ENCODE results near the gene TCF3. TPM values are rescaled to one million over a fixed set of nuclear protein-coding genes. Genes with fewer than 3 reads are reported as not detected.
A peak's percentile ranks its signal among the peaks of the same experiment; 100 is the strongest.

TCF3 gene
- total and polyA plus RNA-seq, 2 donors (not counting 3 experiments of a cell fraction or from before 2014, with no cell fraction given): 147 to 193 TPM

- intact Hi-C loops (cut with micrococcal nuclease) (no loop called here), dilution Hi-C loops (cut with MboI; ENCODE audit: extremely low pct_ligation_motif_present, low sequenced_read_pairs) (no loop called here)
- Histone ChIP-seq H3K4me3 (replicated peaks in 1 of 3; ENCODE audit: insufficient read depth in 1 of 3, low read depth in 1 of 3, low read length in 3 of 3) (no peak overlapping the region), H2AFZ (ENCODE audit: low read depth, low read length) (no peak overlapping the region), H3K9ac (replicated peaks; ENCODE audit: extremely low read depth, insufficient read depth, low read length) (no peak overlapping the region), H3K79me2 (ENCODE audit: control insufficient read depth, insufficient read depth, low read length) (no peaks in the 10 kb centered on the region), H3K27me3 (ENCODE audit: control insufficient read depth in 2 of 2, insufficient read depth in 2 of 2, low read length in 2 of 2) (no peaks in the 10 kb centered on the region), H3K9me1 (replicated peaks; ENCODE audit: control insufficient read depth, extremely low read depth, insufficient read depth, low read length) (no peaks in the 10 kb centered on the region), H3K9me3 (replicated peaks; ENCODE audit: control insufficient read depth, insufficient read depth, low read length) (no peaks in the 10 kb centered on the region), H3K4me2 (ENCODE audit: insufficient read depth, low read length) (no peak overlapping the region), H3K27ac (ENCODE audit: insufficient read depth, low read depth, low read length) (no peak overlapping the region), H3K36me3 (ENCODE audit: control insufficient read depth in 2 of 2, extremely low read depth in 1 of 2, insufficient read depth in 2 of 2, low read length in 2 of 2) (peaks cover 22 to 57% of the 10 kb centered on the region in 2 experiments), H3K4me1 (ENCODE audit: control insufficient read depth, extremely low read depth, insufficient read depth, low read length) (no peaks in the 10 kb centered on the region), H4K20me1 (replicated peaks; ENCODE audit: control insufficient read depth, extremely low read depth, insufficient read depth, low read length) (no peaks in the 10 kb centered on the region)
- DNase-seq (ENCODE audit: low read depth, low spot score): no peak
- no TSS peak for BruUV-seq (replicated peaks)
- FAIRE-seq: no peak
- no peak for TF ChIP-seq MYC (IDR thresholded peaks at IDR 0.05; ENCODE audit: low read depth, low read length)
- TF ChIP-seq, protein P1, sequence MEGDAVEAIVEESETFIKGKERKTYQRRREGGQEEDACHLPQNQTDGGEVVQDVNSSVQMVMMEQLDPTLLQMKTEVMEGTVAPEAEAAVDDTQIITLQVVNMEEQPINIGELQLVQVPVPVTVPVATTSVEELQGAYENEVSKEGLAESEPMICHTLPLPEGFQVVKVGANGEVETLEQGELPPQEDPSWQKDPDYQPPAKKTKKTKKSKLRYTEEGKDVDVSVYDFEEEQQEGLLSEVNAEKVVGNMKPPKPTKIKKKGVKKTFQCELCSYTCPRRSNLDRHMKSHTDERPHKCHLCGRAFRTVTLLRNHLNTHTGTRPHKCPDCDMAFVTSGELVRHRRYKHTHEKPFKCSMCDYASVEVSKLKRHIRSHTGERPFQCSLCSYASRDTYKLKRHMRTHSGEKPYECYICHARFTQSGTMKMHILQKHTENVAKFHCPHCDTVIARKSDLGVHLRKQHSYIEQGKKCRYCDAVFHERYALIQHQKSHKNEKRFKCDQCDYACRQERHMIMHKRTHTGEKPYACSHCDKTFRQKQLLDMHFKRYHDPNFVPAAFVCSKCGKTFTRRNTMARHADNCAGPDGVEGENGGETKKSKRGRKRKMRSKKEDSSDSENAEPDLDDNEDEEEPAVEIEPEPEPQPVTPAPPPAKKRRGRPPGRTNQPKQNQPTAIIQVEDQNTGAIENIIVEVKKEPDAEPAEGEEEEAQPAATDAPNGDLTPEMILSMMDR (IDR thresholded peaks at IDR 0.05; ENCODE audit: extremely low read depth in 1 of 2, insufficient read depth in 1 of 2, low read depth in 1 of 2, low read length in 2 of 2): peak in 1 of 2 donors; percentile 32
- CTCF ChIA-PET: interaction anchor here (1.6 kb wide), 1 partner anchor 72 kb away, joined by 4 read pairs; no protein-coding TSS in a partner anchor
- POLR2A ChIA-PET: no interaction called here
These were observed 34.0 kb downstream of the TCF3 start for GRCh38 chr19:1618157-1619093.

DNA sequence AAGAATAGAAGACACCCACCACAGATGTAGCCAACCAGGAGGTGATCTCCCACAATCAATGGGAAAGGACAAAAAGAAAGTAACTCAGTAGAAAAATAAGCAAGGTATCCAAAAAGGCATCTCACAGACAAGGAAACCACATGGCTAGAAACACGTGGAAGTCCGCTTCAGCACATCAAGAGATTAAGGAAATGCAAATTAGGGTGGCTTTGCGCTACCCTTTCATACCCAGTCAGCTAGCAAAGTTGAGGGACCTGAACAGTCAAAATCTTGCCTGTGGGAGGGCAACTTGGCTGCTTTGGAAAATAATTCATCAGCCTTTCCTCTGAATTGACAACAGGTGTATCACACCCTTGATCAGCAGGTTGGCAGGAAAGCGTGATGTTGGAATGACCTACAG, 35.5 kb downstream of the TCF3 start:
- no peak overlapping the region for H3K4me3 ChIP-seq (replicated peaks in 1 of 3; ENCODE audit: insufficient read depth in 1 of 3, low read depth in 1 of 3, low read length in 3 of 3)
- dilution Hi-C loops (cut with MboI; ENCODE audit: extremely low pct_ligation_motif_present, low sequenced_read_pairs): no loop called here
- no peaks in the 10 kb centered on the region for H3K9me1 ChIP-seq (replicated peaks; ENCODE audit: control insufficient read depth, extremely low read depth, insufficient read depth, low read length)
- no peak for TF ChIP-seq GATA2 (IDR thresholded peaks at IDR 0.05; ENCODE audit: insufficient read depth, insufficient read length, low read depth, low read length)
- no peak for TF ChIP-seq POLR2A (IDR thresholded peaks at IDR 0.05; ENCODE audit: low read depth, low read length)
- no peak for TF ChIP-seq MYC (IDR thresholded peaks at IDR 0.05; ENCODE audit: low read depth, low read length)
- no peak for TF ChIP-seq POLR2AphosphoS5 (IDR thresholded peaks at IDR 0.05; ENCODE audit: insufficient read depth, low read depth, low read length)
- no peak for TF ChIP-seq EZH2 (IDR thresholded peaks at IDR 0.05; ENCODE audit: borderline replicate concordance, low read depth, low read length, severe bottlenecking)
- TF ChIP-seq, protein P1 (IDR thresholded peaks at IDR 0.05; ENCODE audit: extremely low read depth in 1 of 2, insufficient read depth in 1 of 2, low read depth in 1 of 2, low read length in 2 of 2): no peak
- no peak for TF ChIP-seq JUN (IDR thresholded peaks at IDR 0.05; ENCODE audit: borderline replicate concordance, insufficient read depth, insufficient read length, low read depth)
- no peak for TF ChIP-seq FOS (IDR thresholded peaks at IDR 0.05; ENCODE audit: borderline replicate concordance, insufficient read depth, low read length)
- TF ChIP-seq MAX (IDR thresholded peaks at IDR 0.05; ENCODE audit: insufficient read depth, insufficient read length): no peak
- no TSS peak for BruUV-seq (replicated peaks)
- H4K20me1 ChIP-seq (replicated peaks; ENCODE audit: control insufficient read depth, extremely low read depth, insufficient read depth, low read length): no peaks in the 10 kb centered on the region
- H3K4me2 ChIP-seq (ENCODE audit: insufficient read depth, low read length): no peak overlapping the region
- no peak overlapping the region for H3K9ac ChIP-seq (replicated peaks; ENCODE audit: extremely low read depth, insufficient read depth, low read length)
- intact Hi-C loops (cut with micrococcal nuclease): no loop called here
- H2AFZ ChIP-seq (ENCODE audit: low read depth, low read length): no peak overlapping the region
- CTCF ChIA-PET: interaction anchor here (1.6 kb wide), 1 partner anchor 70 kb away, joined by 4 read pairs; no protein-coding TSS in a partner anchor
- no peaks in the 10 kb centered on the region for H3K27me3 ChIP-seq (ENCODE audit: control insufficient read depth in 2 of 2, insufficient read depth in 2 of 2, low read length in 2 of 2)
- POLR2A ChIA-PET: interaction anchor here (0.6 kb wide), 1 partner anchor 44 kb away, joined by 8 read pairs; no protein-coding TSS in a partner anchor
- H3K9me3 ChIP-seq (replicated peaks; ENCODE audit: control insufficient read depth, insufficient read depth, low read length): no peaks in the 10 kb centered on the region
- H3K27ac ChIP-seq (ENCODE audit: insufficient read depth, low read depth, low read length): no peak overlapping the region
- no peaks in the 10 kb centered on the region for H3K79me2 ChIP-seq (ENCODE audit: control insufficient read depth, insufficient read depth, low read length)
- peaks cover 17 to 67% of the 10 kb centered on the region in 2 experiments for H3K36me3 ChIP-seq (ENCODE audit: control insufficient read depth in 2 of 2, extremely low read depth in 1 of 2, insufficient read depth in 2 of 2, low read length in 2 of 2)
- H3K4me1 ChIP-seq (ENCODE audit: control insufficient read depth, extremely low read depth, insufficient read depth, low read length): no peaks in the 10 kb centered on the region
- FAIRE-seq (no peak), DNase-seq (ENCODE audit: low read depth, low spot score) (no peak)
